ENCODE measurements around the gene DMC1.

- TF ChIP-seq CTCF (conservative IDR thresholded peaks at IDR 0.05; ENCODE audit: low read depth in 2 of 2), result no peak
- no peak for TF ChIP-seq POLR2AphosphoS5 (IDR thresholded peaks at IDR 0.05; ENCODE audit: low read depth)
- TF ChIP-seq EZH2phosphoT487 (IDR thresholded peaks at IDR 0.05; ENCODE audit: unreplicated experiment), result no peak
- TF ChIP-seq REST (IDR thresholded peaks at IDR 0.05; ENCODE audit: unreplicated experiment), result no peak
- no peak for TF ChIP-seq ZNF462 (CRISPR knock-in tag; IDR thresholded peaks at IDR 0.05)
- TF ChIP-seq ETS1 (IDR thresholded peaks at IDR 0.05), result no peak
- TF ChIP-seq EZH2 (IDR thresholded peaks at IDR 0.05; ENCODE audit: low read depth, unreplicated experiment), result no peak
- TF ChIP-seq STAT1 (IDR thresholded peaks at IDR 0.05; ENCODE audit: unreplicated experiment), result no peak
- TF ChIP-seq ZNF331 (CRISPR knock-in tag; IDR thresholded peaks at IDR 0.05; ENCODE audit: low read depth), result no peak
- no peak for TF ChIP-seq JUNB (IDR thresholded peaks at IDR 0.05; ENCODE audit: unreplicated experiment)
- no peak for TF ChIP-seq CREB1 (CRISPR knock-in tag; IDR thresholded peaks at IDR 0.05; ENCODE audit: low read depth)
Observed at GRCh38 chr22:38490475-38490874, 79.5 kb downstream of the DMC1 start.
